GM23248 (cell line): ENCODE results near the gene MYRIP. TPM values are rescaled to one million over a fixed set of nuclear protein-coding genes. Genes with fewer than 3 reads are reported as not detected.
A peak's percentile ranks its signal among the peaks of the same experiment; 100 is the strongest.

ENCODE experiments used
- DNase-seq: peaks from one replicate; pipeline ENCODE4 v3.0.0-alpha.2; 2015
- H2AFZ ChIP-seq: fragments of 200-600 bp; sonication (generic); 2 replicates; pipeline ENCODE4 v1.6.1; 2016; ENCODE audit warnings: antibody characterized with exemption
- H3F3A ChIP-seq: fragments of 200-600 bp; sonication (generic); 2 replicates; pipeline ENCODE4 v1.6.1; 2016; ENCODE audit warnings: mild to moderate bottlenecking, antibody characterized with exemption, mixed run types; ENCODE audit not compliant: insufficient read depth
- H3K27ac ChIP-seq: fragments of 200-600 bp; sonication (generic); 2 replicates; pipeline ENCODE4 v1.5.1; 2016; ENCODE audit warnings: mild to moderate bottlenecking
- H3K27me3 ChIP-seq: fragments of 200-600 bp; sonication (generic); replicated peaks from 2 replicates; pipeline ENCODE4 v1.6.1; 2016; ENCODE audit warnings: mild to moderate bottlenecking; ENCODE audit not compliant: insufficient read depth
- H3K36me3 ChIP-seq: fragments of 200-600 bp; sonication (generic); 2 replicates; pipeline ENCODE4 v1.6.1; 2016; ENCODE audit warnings: low read depth, mild to moderate bottlenecking
- H3K4me1 ChIP-seq: fragments of 200-600 bp; sonication (generic); 2 replicates; pipeline ENCODE4 v1.6.1; 2016; ENCODE audit warnings: mild to moderate bottlenecking; ENCODE audit not compliant: insufficient read depth
- H3K4me2 ChIP-seq: fragments of 200-600 bp; sonication (generic); one replicate; pipeline ENCODE4 v1.6.1; 2016; ENCODE audit warnings: mild to moderate bottlenecking; ENCODE audit not compliant: unreplicated experiment
- H3K4me3 ChIP-seq: fragments of 200-600 bp; sonication (generic); 2 replicates; pipeline ENCODE4 v1.5.1; 2016; ENCODE audit warnings: mild to moderate bottlenecking
- H3K79me2 ChIP-seq: fragments of 200-600 bp; sonication (generic); 2 replicates; pipeline ENCODE4 v1.6.1; 2016; ENCODE audit warnings: mild to moderate bottlenecking; ENCODE audit not compliant: insufficient read depth
- H3K9ac ChIP-seq: fragments of 200-600 bp; sonication (generic); 2 replicates; pipeline ENCODE4 v1.6.1; 2016; ENCODE audit warnings: mild to moderate bottlenecking
- H3K9me2 ChIP-seq: fragments of 200-600 bp; sonication (generic); 2 replicates; pipeline ENCODE4 v1.6.1; 2016; ENCODE audit warnings: mixed run types, mild to moderate bottlenecking, moderate library complexity; ENCODE audit not compliant: insufficient read depth
- H3K9me3 ChIP-seq: fragments of 200-600 bp; sonication (generic); one replicate; pipeline ENCODE4 v1.6.1; 2017; ENCODE audit warnings: low read depth
- H4K20me1 ChIP-seq: fragments of 200-600 bp; sonication (generic); 2 replicates; pipeline ENCODE4 v1.6.0; 2016; ENCODE audit not compliant: insufficient read depth
- EZH2 ChIP-seq: fragments of 200-600 bp; sonication (generic); IDR thresholded peaks from 2 replicates; pipeline ENCODE4 v1.6.1; 2018; ENCODE audit warnings: antibody characterized with exemption, mild to moderate bottlenecking; ENCODE audit not compliant: insufficient read depth, poor library complexity, severe bottlenecking
- EZH2phosphoT487 ChIP-seq: fragments of 200-600 bp; sonication (generic); IDR thresholded peaks from 2 replicates; pipeline ENCODE4 v1.6.1; 2018; ENCODE audit warnings: antibody characterized with exemption, moderate library complexity, mild to moderate bottlenecking, low read depth; ENCODE audit not compliant: insufficient read depth
- WGBS, 2 experiments: methylation state at CpG; one replicate each; pipeline ENCODE4 v1.1.6; 2015 to 2017; ENCODE audit warnings: low lambda C conversion rate in 2 of 2, low coverage in 1 of 2; ENCODE audit errors: missing lambda C conversion rate in 2 of 2; 5-methylcytosine and 5-hydroxymethylcytosine counted together
- in situ Hi-C: fragments of 300-500 bp; cut with MboI; formaldehyde crosslinking; loops from 2 replicates; pipeline ENCODE4 v1.15.0; 2020
- polyA plus RNA-seq: library from polyadenylated mRNA; unstranded; fragments of >200 nt; fragmentation: Nextera tagmentation; extraction: Ambion mirVana; gene quantifications from 2 replicates; pipeline ENCODE4 v1.2.1, GENCODE V29; 2016
- total RNA-seq: library from RNA; depleted of rRNA; stranded (reverse); fragments of >200 nt; shearing (Covaris generic); gene quantifications from 2 replicates; pipeline ENCODE4 v1.2.3, GENCODE V29; 2014

Gene MYRIP
- total and polyA plus RNA-seq, 2 experiments from 2014 or later: 0.11 to 0.32 TPM

DNA sequence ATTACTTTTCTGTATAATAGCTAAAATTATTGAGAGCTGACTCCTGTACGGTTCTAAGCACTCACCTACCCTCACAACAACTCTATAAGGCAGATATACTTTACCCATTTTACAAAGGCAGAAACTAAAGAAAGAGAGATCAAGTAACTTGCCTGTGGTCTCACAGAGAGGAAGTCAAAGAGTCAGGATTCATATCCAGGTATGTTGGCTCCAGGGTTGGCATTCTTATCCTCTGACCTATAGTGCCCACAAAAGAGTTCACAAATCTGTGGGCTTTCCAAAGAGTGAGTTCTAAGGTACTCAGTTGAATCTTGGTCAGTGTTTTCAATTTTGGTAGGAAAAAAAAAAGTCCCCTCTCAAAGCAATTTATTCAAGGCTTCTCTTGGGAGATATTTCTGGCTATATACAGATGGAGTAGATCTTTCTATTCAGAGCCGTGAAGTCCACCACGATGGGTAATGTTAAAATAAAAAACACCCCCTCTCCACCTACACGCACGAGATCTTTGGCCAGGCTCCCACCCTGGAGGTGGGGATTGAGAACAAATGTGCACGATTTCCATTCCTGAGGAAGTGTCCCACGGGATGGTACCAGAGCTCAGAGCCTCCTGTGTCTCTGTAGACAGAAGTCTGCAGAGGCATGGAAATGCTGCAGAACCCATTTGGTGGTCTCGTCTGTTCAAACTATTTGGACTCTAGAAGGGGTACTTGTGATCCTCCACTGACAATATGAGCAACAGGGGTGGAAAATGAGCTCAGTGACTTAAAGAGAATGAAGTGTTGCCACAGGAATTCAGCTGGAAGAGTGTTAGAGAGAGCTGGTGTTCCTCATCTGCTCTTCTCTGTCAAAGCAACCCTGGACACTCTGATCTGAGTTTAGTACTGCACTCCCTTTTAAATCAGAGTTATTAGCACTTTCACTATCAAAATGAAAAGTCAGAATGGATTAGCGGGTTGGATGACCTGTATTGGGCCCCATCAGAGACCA, 288.0 kb downstream of the MYRIP start:
- TF ChIP-seq EZH2 (no peak), EZH2phosphoT487 (no peak)
- in situ Hi-C loops: no loop called here

DNA sequence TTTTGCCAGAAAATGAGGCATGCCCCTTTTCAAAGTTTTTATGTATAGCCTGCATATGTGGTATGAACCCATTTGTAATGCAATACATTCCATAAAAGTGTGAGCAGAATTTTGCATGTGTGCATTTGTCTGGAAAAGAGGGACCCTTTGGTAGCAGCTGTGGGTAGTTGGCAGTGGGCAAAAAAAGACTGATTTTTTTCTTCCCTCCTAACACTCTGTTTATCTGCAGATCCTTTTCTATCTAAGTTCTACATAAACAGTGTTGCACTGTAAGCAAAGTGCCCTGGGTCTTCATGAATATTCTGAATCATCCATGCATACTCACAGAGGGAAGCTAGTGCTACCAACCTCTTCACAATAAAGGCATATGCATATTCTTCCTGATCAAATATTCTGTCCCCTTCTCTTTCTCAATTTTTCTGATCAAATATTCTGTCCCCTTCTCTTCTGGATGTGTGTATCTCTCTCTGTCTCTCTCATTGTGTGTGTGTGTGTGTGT, 288.9 kb downstream of the MYRIP start:
- no peaks in the 10 kb centered on the region for H4K20me1 ChIP-seq
- H3K9me3 ChIP-seq: no peaks in the 10 kb centered on the region
- TF ChIP-seq EZH2 (no peak), EZH2phosphoT487 (no peak)
- H3K27ac ChIP-seq: no peak overlapping the region
- H3K79me2 ChIP-seq: no peaks in the 10 kb centered on the region
- no peak overlapping the region for H3K4me3 ChIP-seq
- H2AFZ ChIP-seq: no peak overlapping the region
- H3K36me3 ChIP-seq: no peaks in the 10 kb centered on the region
- no peaks in the 10 kb centered on the region for H3K27me3 ChIP-seq
- no peak overlapping the region for H3K4me2 ChIP-seq
- peaks cover 15% of the 10 kb centered on the region for H3F3A ChIP-seq
- H3K4me1 ChIP-seq: peaks cover 18% of the 10 kb centered on the region
- in situ Hi-C loops: no loop called here
- no peak overlapping the region for H3K9ac ChIP-seq
- DNase-seq: no peak
- H3K9me2 ChIP-seq: no peaks in the 10 kb centered on the region

More for the DNA sequence above, 288.0 kb downstream of the MYRIP start:
- peaks cover 18% of the 10 kb centered on the region for H3K4me1 ChIP-seq
- no peaks in the 10 kb centered on the region for H4K20me1 ChIP-seq
- peak; percentile 54 for DNase-seq
- WGBS, 2 experiments: 27 to 28% methylated on average over 9 of the region's 9 CpGs
- H3K9ac ChIP-seq: no peak overlapping the region
- H3K27me3 ChIP-seq: no peaks in the 10 kb centered on the region
- no peak overlapping the region for H3K4me3 ChIP-seq
- H3K4me2 ChIP-seq: peak overlapping the region; percentile 55
- H3K9me2 ChIP-seq: no peaks in the 10 kb centered on the region
- no peak overlapping the region; the same call in 1 of the 2 replicates for H2AFZ ChIP-seq
- no peak overlapping the region for H3K27ac ChIP-seq
- H3K9me3 ChIP-seq: no peaks in the 10 kb centered on the region
- no peaks in the 10 kb centered on the region for H3K79me2 ChIP-seq
- H3K36me3 ChIP-seq: no peaks in the 10 kb centered on the region
- peaks cover 15% of the 10 kb centered on the region for H3F3A ChIP-seq

DNA sequence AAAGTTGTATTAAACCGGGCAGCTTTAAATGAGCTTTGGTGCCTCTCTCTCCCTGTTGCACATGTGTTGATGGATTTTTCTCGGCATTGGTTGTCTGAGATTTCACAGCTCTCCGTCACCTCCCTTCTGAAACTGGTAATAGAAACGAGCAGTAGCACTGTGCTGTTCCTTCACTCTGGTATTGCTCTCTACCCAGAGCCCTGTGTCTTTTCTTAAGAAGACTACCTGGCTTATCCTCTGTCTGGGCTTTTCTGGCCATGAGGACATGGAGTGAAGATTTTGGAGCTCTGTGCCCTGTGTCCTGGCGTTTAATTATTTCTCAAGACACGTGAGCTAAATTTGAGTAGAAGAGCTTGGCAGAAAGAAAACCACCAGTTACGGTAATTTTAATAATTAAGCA, 290.5 kb downstream of the MYRIP start:
- no peaks in the 10 kb centered on the region for H3K9me2 ChIP-seq
- H3K27me3 ChIP-seq: no peaks in the 10 kb centered on the region
- no peaks in the 10 kb centered on the region for H3K36me3 ChIP-seq
- H3K4me3 ChIP-seq: no peak overlapping the region
- no peaks in the 10 kb centered on the region for H4K20me1 ChIP-seq
- peaks cover 15% of the 10 kb centered on the region for H3F3A ChIP-seq
- no peak for DNase-seq
- no peak overlapping the region for H3K9ac ChIP-seq
- H3K4me1 ChIP-seq: peaks cover 18% of the 10 kb centered on the region
- in situ Hi-C loops: no loop called here
- H3K4me2 ChIP-seq: no peak overlapping the region
- WGBS, 2 experiments: 21 to 25% methylated on average over 7 of the region's 7 CpGs
- no peak overlapping the region for H3K27ac ChIP-seq
- TF ChIP-seq EZH2phosphoT487 (no peak), EZH2 (no peak)
- no peaks in the 10 kb centered on the region for H3K9me3 ChIP-seq
- H2AFZ ChIP-seq: peak overlapping the region; percentile 25; the same call in 1 of the 2 replicates
- H3K79me2 ChIP-seq: no peaks in the 10 kb centered on the region

GRCh38 chr3:40102182-40102581, 292.8 kb downstream of the MYRIP start:
- DNase-seq: no peak
- Histone ChIP-seq H4K20me1 (no peaks in the 10 kb centered on the region), H3K4me3 (no peak overlapping the region), H3K27me3 (no peaks in the 10 kb centered on the region), H3K36me3 (no peaks in the 10 kb centered on the region), H3K4me2 (no peak overlapping the region), H3K4me1 (peaks cover 10% of the 10 kb centered on the region), H3K9ac (no peak overlapping the region), H3K9me3 (no peaks in the 10 kb centered on the region), H2AFZ (no peak overlapping the region), H3F3A (peaks cover 8% of the 10 kb centered on the region), H3K9me2 (no peaks in the 10 kb centered on the region), H3K27ac (no peak overlapping the region), H3K79me2 (no peaks in the 10 kb centered on the region)
- in situ Hi-C loops: no loop called here
- TF ChIP-seq EZH2phosphoT487 (no peak), EZH2 (no peak)
